Measurements from ENCODE around the gene TDRKH. TPM values are rescaled to one million over a fixed set of nuclear protein-coding genes. Genes with fewer than 3 reads are reported as not detected.
"Not testable (repeated sequence)": the region's sequence is repeated elsewhere in the genome, so short reads cannot be mapped to it uniquely, and the experiment has no call there.

The TDRKH gene
- total RNA-seq, 4 donors from 2014 or later: 1.2 to 4.1 (median 3.1) TPM

DNA sequence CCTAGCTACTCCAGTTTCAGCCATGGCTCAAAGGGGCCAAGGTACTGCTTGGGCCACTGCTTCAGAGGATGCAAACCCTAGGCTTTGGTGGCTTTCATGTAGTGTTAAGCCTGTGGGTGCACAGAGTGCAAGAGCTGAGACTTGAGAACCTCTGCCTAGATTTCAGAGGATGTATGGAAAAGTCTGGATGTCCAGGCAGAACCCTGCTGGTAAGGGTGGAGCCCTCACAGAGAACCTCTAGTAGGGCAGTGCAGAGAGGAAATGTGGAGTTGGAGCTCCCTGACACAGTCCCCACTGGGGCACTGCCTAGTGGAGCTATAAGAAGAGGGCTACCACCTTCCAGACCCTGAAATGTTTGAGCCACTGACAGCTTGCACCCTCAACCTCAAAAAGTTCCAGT, 52.8 kb downstream of the TDRKH start:
- H3K9me3 ChIP-seq: no peaks in the 10 kb centered on the region
- no peaks in the 10 kb centered on the region for H3K36me3 ChIP-seq
- no peaks in the 10 kb centered on the region for H3K27me3 ChIP-seq
- peaks cover 19% of the 10 kb centered on the region for H3K4me1 ChIP-seq
- no peak overlapping the region for H3K27ac ChIP-seq
- no peak overlapping the region for H3K4me3 ChIP-seq
- DNase-seq (ENCODE audit: low spot score in 2 of 2): no peak
- TF ChIP-seq POLR2AphosphoS5 (IDR thresholded peaks at IDR 0.05) (no peak), POLR2A (IDR thresholded peaks at IDR 0.05) (no peak), EP300 (IDR thresholded peaks at IDR 0.05) (no peak), CTCF (IDR thresholded peaks at IDR 0.05) (no peak)

DNA sequence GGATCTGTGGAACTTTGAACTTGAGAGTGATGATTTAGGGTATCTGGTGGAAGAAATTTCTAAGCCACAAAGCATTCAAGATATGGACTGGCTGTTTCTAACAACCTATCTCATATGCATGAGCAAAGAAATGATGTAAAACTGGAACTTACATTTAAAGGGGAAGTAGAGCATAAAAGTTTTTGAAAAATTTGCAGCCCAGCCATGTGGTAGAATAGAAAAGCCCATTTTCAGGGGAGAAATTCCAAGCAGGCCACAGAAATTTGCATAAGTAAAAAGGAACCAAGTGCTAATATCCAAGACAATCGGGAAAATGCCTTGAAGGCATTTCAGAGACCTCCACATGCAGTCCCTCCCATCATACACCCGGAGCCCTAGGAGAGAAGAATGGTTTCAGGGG, 53.3 kb downstream of the TDRKH start:
- no peaks in the 10 kb centered on the region for H3K36me3 ChIP-seq
- DNase-seq (ENCODE audit: low spot score in 2 of 2): peak in 1 of 2 donors; percentile 15
- no peak overlapping the region for H3K27ac ChIP-seq
- TF ChIP-seq POLR2A (IDR thresholded peaks at IDR 0.05): no peak
- TF ChIP-seq CTCF (IDR thresholded peaks at IDR 0.05): no peak
- no peak for TF ChIP-seq POLR2AphosphoS5 (IDR thresholded peaks at IDR 0.05)
- no peak for TF ChIP-seq EP300 (IDR thresholded peaks at IDR 0.05)
- H3K4me1 ChIP-seq: peaks cover 19% of the 10 kb centered on the region
- 73% methylated on average over 2 of the region's 2 CpGs for WGBS
- no peak overlapping the region for H3K4me3 ChIP-seq
- H3K9me3 ChIP-seq: no peaks in the 10 kb centered on the region
- H3K27me3 ChIP-seq: no peaks in the 10 kb centered on the region

- peak in 1 of 2 donors; percentile 1 for DNase-seq (ENCODE audit: low spot score in 2 of 2)
- H3K27ac ChIP-seq, H3K27me3 ChIP-seq, H3K9me3 ChIP-seq, H3K4me3 ChIP-seq, H3K4me1 ChIP-seq, H3K36me3 ChIP-seq: not testable (repeated sequence)
- 92% methylated on average over 9 of the region's 9 CpGs for WGBS
These were observed 56.3 kb downstream of the TDRKH start for GRCh38 chr1:151733995-151734394.

DNA sequence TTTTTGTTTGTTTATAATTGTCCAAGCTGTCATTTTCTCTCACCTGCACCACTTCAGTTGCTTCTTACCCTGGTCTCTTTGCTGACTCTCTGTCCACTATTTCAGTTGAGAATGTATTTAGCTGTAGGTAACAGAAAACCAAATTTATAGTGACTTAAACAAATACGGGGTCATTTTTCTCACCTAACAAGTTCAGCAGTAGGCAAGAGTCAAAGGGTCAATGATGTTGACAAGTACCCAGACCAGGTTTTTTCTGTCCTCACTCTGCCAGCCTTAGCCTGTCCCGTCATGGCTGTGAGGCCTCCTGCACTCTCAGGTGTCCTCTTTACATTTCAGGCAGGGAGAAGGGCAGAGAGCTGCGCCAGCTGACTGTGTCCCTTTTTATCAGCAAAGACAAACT, 57.2 kb downstream of the TDRKH start:
- peaks cover 4% of the 10 kb centered on the region for H3K4me1 ChIP-seq
- DNase-seq (ENCODE audit: low spot score in 2 of 2): no peak
- no peaks in the 10 kb centered on the region for H3K9me3 ChIP-seq
- H3K36me3 ChIP-seq: no peaks in the 10 kb centered on the region
- no peak overlapping the region for H3K4me3 ChIP-seq
- no peak for TF ChIP-seq POLR2A (IDR thresholded peaks at IDR 0.05)
- TF ChIP-seq CTCF (IDR thresholded peaks at IDR 0.05): no peak
- no peak for TF ChIP-seq POLR2AphosphoS5 (IDR thresholded peaks at IDR 0.05)
- no peak for TF ChIP-seq EP300 (IDR thresholded peaks at IDR 0.05)
- WGBS: 86% methylated on average over 3 of the region's 3 CpGs
- H3K27me3 ChIP-seq: no peaks in the 10 kb centered on the region
- no peak overlapping the region for H3K27ac ChIP-seq

GRCh38 chr1:151729966-151730291, 60.4 kb downstream of the TDRKH start:
- Histone ChIP-seq H3K9me3 (no peaks in the 10 kb centered on the region), H3K27ac (no peak overlapping the region), H3K4me1 (peaks cover 2% of the 10 kb centered on the region), H3K4me3 (no peak overlapping the region), H3K27me3 (peaks cover 8% of the 10 kb centered on the region), H3K36me3 (no peaks in the 10 kb centered on the region)
- peak in 1 of 2 donors; percentile 20 for DNase-seq (ENCODE audit: low spot score in 2 of 2)
- 94% methylated on average over 4 of the region's 4 CpGs for WGBS
- TF ChIP-seq EP300 (IDR thresholded peaks at IDR 0.05) (no peak), POLR2AphosphoS5 (IDR thresholded peaks at IDR 0.05) (no peak), CTCF (IDR thresholded peaks at IDR 0.05) (no peak), POLR2A (IDR thresholded peaks at IDR 0.05) (no peak)

- Histone ChIP-seq H3K9me3 (no peaks in the 10 kb centered on the region), H3K4me3 (no peak overlapping the region), H3K27ac (no peak overlapping the region), H3K36me3 (no peaks in the 10 kb centered on the region), H3K4me1 (no peaks in the 10 kb centered on the region), H3K27me3 (peaks cover 8% of the 10 kb centered on the region)
- no peak for TF ChIP-seq CTCF (IDR thresholded peaks at IDR 0.05)
- no peak for TF ChIP-seq POLR2A (IDR thresholded peaks at IDR 0.05)
- TF ChIP-seq EP300 (IDR thresholded peaks at IDR 0.05): no peak
- no peak for TF ChIP-seq POLR2AphosphoS5 (IDR thresholded peaks at IDR 0.05)
- DNase-seq (ENCODE audit: low spot score in 2 of 2): peak in 1 of 2 donors; percentile 29
- 76% methylated on average over 10 of the region's 10 CpGs for WGBS
These were observed 60.9 kb downstream of the TDRKH start for GRCh38 chr1:151729157-151729965.
